Fibroblast of skin of right biceps (primary cell): Measurements from ENCODE around the gene SIGLEC1.

Experiments used
- DNase-seq: peaks from one replicate; pipeline ENCODE4 v3.0.0-alpha.2; 2013

SIGLEC1 gene

GRCh38 chr20:3697588-3698305 is 14.7 kb downstream of the SIGLEC1 start:
- no peak for DNase-seq

GRCh38 chr20:3696745-3697587 is 15.4 kb downstream of the SIGLEC1 start:
- DNase-seq = no peak

GRCh38 chr20:3696200-3696599 is 16.2 kb downstream of the SIGLEC1 start:
- DNase-seq = no peak

- no peak for DNase-seq
These were observed 17.5 kb downstream of the SIGLEC1 start for GRCh38 chr20:3694864-3695263.

GRCh38 chr20:3693376-3693775 is 19.0 kb downstream of the SIGLEC1 start:
- DNase-seq = no peak

GRCh38 chr20:3692706-3693294 is 19.6 kb downstream of the SIGLEC1 start:
- DNase-seq = no peak

GRCh38 chr20:3691897-3692296 is 20.5 kb downstream of the SIGLEC1 start:
- DNase-seq = no peak

GRCh38 chr20:3691306-3691705 is 21.1 kb downstream of the SIGLEC1 start:
- no peak for DNase-seq

GRCh38 chr20:3690413-3690812 is 22.0 kb downstream of the SIGLEC1 start:
- no peak for DNase-seq

- no peak for DNase-seq
These were observed 22.4 kb downstream of the SIGLEC1 start for GRCh38 chr20:3689978-3690377.

- DNase-seq = peak; percentile 66
These were observed 24.7 kb downstream of the SIGLEC1 start for GRCh38 chr20:3687655-3688054.

GRCh38 chr20:3686867-3687321 is 25.5 kb downstream of the SIGLEC1 start:
- DNase-seq = peak; percentile 88

- DNase-seq = no peak
These were observed 26.0 kb downstream of the SIGLEC1 start for GRCh38 chr20:3686421-3686820.

GRCh38 chr20:3685341-3685740 is 27.1 kb downstream of the SIGLEC1 start:
- no peak for DNase-seq

GRCh38 chr20:3681931-3682781 is 30.2 kb downstream of the SIGLEC1 start, which contains the start of gene ADAM33:
Gene ADAM33, minus strand, starts transcription at chr20:3682010. Its CDS starts 6 bp downstream, at chr20:3682004.
- no peak for DNase-seq

- DNase-seq = no peak
These were observed 31.0 kb downstream of the SIGLEC1 start for GRCh38 chr20:3681352-3681930.

GRCh38 chr20:3680701-3681351 is 31.6 kb downstream of the SIGLEC1 start:
- no peak for DNase-seq

- peak; percentile 79 for DNase-seq
These were observed 32.4 kb downstream of the SIGLEC1 start for GRCh38 chr20:3679749-3680700.

GRCh38 chr20:3678856-3679720 is 33.3 kb downstream of the SIGLEC1 start:
- DNase-seq = peak; percentile 30
